GM03348 (cell line): ENCODE measurements around the gene CTSL.
"Not testable (repeated sequence)": the region's sequence is repeated elsewhere in the genome, so short reads cannot be mapped to it uniquely, and the experiment has no call there.

Experiments used
- DNase-seq: peaks from one replicate; pipeline ENCODE4 v3.0.0; 2012; ENCODE audit warnings: low spot score

The CTSL gene

GRCh38 chr9:87722393-87723088 is 3.4 kb upstream of the CTSL start:
- no peak for DNase-seq

- peak; percentile 62 for DNase-seq
These were observed 491 bp upstream of the CTSL start for GRCh38 chr9:87725356-87725899.

GRCh38 chr9:87729246-87729645 is 3.3 kb downstream of the CTSL start:
- DNase-seq: no peak

GRCh38 chr9:87731321-87731720 is 5.4 kb downstream of the CTSL start:
- DNase-seq: no peak

GRCh38 chr9:87732344-87732743 is 6.4 kb downstream of the CTSL start:
- no peak for DNase-seq

GRCh38 chr9:87732756-87733155 is 6.8 kb downstream of the CTSL start:
- no peak for DNase-seq

GRCh38 chr9:87733273-87734052 is 7.5 kb downstream of the CTSL start:
- DNase-seq: no peak

GRCh38 chr9:87734106-87734505 is 8.2 kb downstream of the CTSL start:
- no peak for DNase-seq

GRCh38 chr9:87739546-87739945 is 13.6 kb downstream of the CTSL start:
- DNase-seq: no peak

- no peak for DNase-seq
These were observed 14.3 kb downstream of the CTSL start for GRCh38 chr9:87740209-87740608.

- no peak for DNase-seq
These were observed 15.4 kb downstream of the CTSL start for GRCh38 chr9:87741326-87741725.

GRCh38 chr9:87741891-87742290 is 16.0 kb downstream of the CTSL start:
- DNase-seq: no peak

- no peak for DNase-seq
These were observed 17.0 kb downstream of the CTSL start for GRCh38 chr9:87742813-87743428.

- not testable (repeated sequence) for DNase-seq
These were observed 18.3 kb downstream of the CTSL start for GRCh38 chr9:87744247-87744646.

GRCh38 chr9:87746186-87746585 is 20.3 kb downstream of the CTSL start:
- no peak for DNase-seq

GRCh38 chr9:87748881-87749280 is 23.0 kb downstream of the CTSL start:
- no peak for DNase-seq

- DNase-seq: no peak
These were observed 23.6 kb downstream of the CTSL start for GRCh38 chr9:87749335-87750035.

GRCh38 chr9:87750726-87751125 is 24.8 kb downstream of the CTSL start:
- no peak for DNase-seq

GRCh38 chr9:87751423-87751822 is 25.5 kb downstream of the CTSL start:
- no peak for DNase-seq

GRCh38 chr9:87751868-87752267 is 25.9 kb downstream of the CTSL start:
- DNase-seq: no peak

- no peak for DNase-seq
These were observed 27.4 kb downstream of the CTSL start for GRCh38 chr9:87753313-87753712.

- DNase-seq: not testable (repeated sequence)
These were observed 32.4 kb downstream of the CTSL start for GRCh38 chr9:87758330-87758729.
